A549 treated with GW870086 at 1 μM for 4 hours (cell line): Measurements from ENCODE around the gene CSNK2A2. TPM values are rescaled to one million over a fixed set of nuclear protein-coding genes. Genes with fewer than 3 reads are reported as not detected.

Experiments
- total RNA-seq: library from RNA; stranded (reverse); fragments of 200-300 nt; extraction: Qiagen RNA extraction; gene quantifications from 5 replicates; pipeline ENCODE4 v1.2.3, GENCODE V29; 2022; ENCODE audit warnings: low read depth

The CSNK2A2 gene
- 49.0 to 61.7 TPM (median 53.8 TPM) in 5 replicates for total RNA-seq

GRCh38 chr16:58198022-58198683, at the start of gene CSNK2A2:
Gene CSNK2A2 (minus strand): TSS chr16:58198106. CDS start chr16:58197736, 370 bp downstream.

GRCh38 chr16:58129097-58129936, 68.6 kb downstream of the CSNK2A2 start, which contains the start of gene CFAP20:
Gene CFAP20 (minus strand): TSS chr16:58129381. CDS start chr16:58129115, 266 bp downstream.

Other genes starting within 250 kb of the CSNK2A2 start
- 0.03 to 0.09 TPM (median 0.08 TPM) in 4 of 5 replicates, not detected in the other for gene CNGB1, start 227.0 kb downstream of the CSNK2A2 start, total RNA-seq
- gene ZNF319, start 197.4 kb downstream of the CSNK2A2 start, total RNA-seq = 10.2 to 14.9 TPM (median 13.9 TPM) in 5 replicates
- 80.5 to 90.6 TPM (median 86.0 TPM) in 5 replicates for gene USB1, start 196.7 kb downstream of the CSNK2A2 start, total RNA-seq
- 28.0 to 37.2 TPM (median 34.7 TPM) in 5 replicates for gene MMP15, start 172.4 kb downstream of the CSNK2A2 start, total RNA-seq
- gene CFAP20, start 68.7 kb downstream of the CSNK2A2 start, total RNA-seq = 49.1 to 55.9 TPM (median 53.2 TPM) in 5 replicates
- not detected in 5 replicates for gene PRSS54, start 96.9 kb upstream of the CSNK2A2 start, total RNA-seq
- 23.3 to 25.3 TPM (median 24.0 TPM) in 5 replicates for gene GINS3, start 194.4 kb upstream of the CSNK2A2 start, total RNA-seq